DND-41 (cell line): Measurements from ENCODE around the gene PSMD6.

Source experiments
- ATAC-seq: fragments of 200-7000 bp; cut with Tn5 transposase; 3 replicates; pipeline ENCODE4 v1.9.1; 2021; ENCODE audit warnings: low read depth; ENCODE audit not compliant: insufficient read depth
- DNase-seq: peaks from one replicate; pipeline ENCODE4 v3.0.0-alpha.2; 2020
- H2AFZ ChIP-seq: 2 replicates; pipeline ENCODE4 v1.6.0; 2012; ENCODE audit warnings: low read depth, low read length
- H3K27ac ChIP-seq: 2 replicates; pipeline ENCODE4 v1.5.1; 2012; ENCODE audit warnings: low read length, inconsistent platforms
- H3K27me3 ChIP-seq: fragments of 200-600 bp; sonication (generic); 2 replicates; pipeline ENCODE4 v1.6.0; 2012; ENCODE audit warnings: low read length, mild to moderate bottlenecking, inconsistent platforms; ENCODE audit not compliant: insufficient read depth, poor library complexity
- H3K36me3 ChIP-seq: 2 replicates; pipeline ENCODE4 v1.5.1; 2012; ENCODE audit warnings: low read length, inconsistent platforms; ENCODE audit not compliant: insufficient read depth
- H3K4me1 ChIP-seq: 2 replicates; pipeline ENCODE4 v1.5.1; 2012; ENCODE audit warnings: mild to moderate bottlenecking, low read length; ENCODE audit not compliant: insufficient read depth
- H3K4me2 ChIP-seq: 2 replicates; pipeline ENCODE4 v1.6.0; 2012; ENCODE audit warnings: mild to moderate bottlenecking, moderate library complexity, low read length, inconsistent platforms; ENCODE audit not compliant: insufficient read depth
- H3K4me3 ChIP-seq, 2 experiments: fragments of 200-600 bp in 1 of 2; shearing (Covaris generic) in 1 of 2; 2 replicates each; pipeline ENCODE4 v1.5.1; 2012 to 2016; ENCODE audit warnings: inconsistent platforms in 2 of 2, low read length in 2 of 2, mild to moderate bottlenecking in 2 of 2, low read depth in 1 of 2, moderate library complexity in 1 of 2
- H3K79me2 ChIP-seq: 2 replicates; pipeline ENCODE4 v1.6.0; 2012; ENCODE audit warnings: low read length, inconsistent platforms; ENCODE audit not compliant: insufficient read depth
- H3K9ac ChIP-seq: 2 replicates; pipeline ENCODE4 v1.6.0; 2012; ENCODE audit warnings: low read depth, mild to moderate bottlenecking, inconsistent platforms, low read length, moderate library complexity
- H3K9me3 ChIP-seq: 2 replicates; pipeline ENCODE4 v1.5.1; 2012; ENCODE audit warnings: low read length, moderate library complexity, mild to moderate bottlenecking, inconsistent platforms; ENCODE audit not compliant: insufficient read depth, severe bottlenecking
- H4K20me1 ChIP-seq: 2 replicates; pipeline ENCODE4 v1.6.0; 2012; ENCODE audit warnings: low read length; ENCODE audit not compliant: insufficient read depth
- EZH2 ChIP-seq: IDR thresholded peaks from 3 replicates; pipeline ENCODE4 v1.6.1; 2012; ENCODE audit warnings: borderline replicate concordance, low read depth, mild to moderate bottlenecking, moderate library complexity, low read length, inconsistent platforms; ENCODE audit not compliant: severe bottlenecking
- TF ChIP-seq, protein P1 (sequence below): IDR thresholded peaks from 2 replicates; pipeline ENCODE4 v1.5.1; 2012; ENCODE audit warnings: borderline replicate concordance, low read length, moderate library complexity, mild to moderate bottlenecking; ENCODE audit not compliant: poor library complexity, severe bottlenecking; ENCODE audit errors: extremely low read depth

Gene PSMD6

DNA sequence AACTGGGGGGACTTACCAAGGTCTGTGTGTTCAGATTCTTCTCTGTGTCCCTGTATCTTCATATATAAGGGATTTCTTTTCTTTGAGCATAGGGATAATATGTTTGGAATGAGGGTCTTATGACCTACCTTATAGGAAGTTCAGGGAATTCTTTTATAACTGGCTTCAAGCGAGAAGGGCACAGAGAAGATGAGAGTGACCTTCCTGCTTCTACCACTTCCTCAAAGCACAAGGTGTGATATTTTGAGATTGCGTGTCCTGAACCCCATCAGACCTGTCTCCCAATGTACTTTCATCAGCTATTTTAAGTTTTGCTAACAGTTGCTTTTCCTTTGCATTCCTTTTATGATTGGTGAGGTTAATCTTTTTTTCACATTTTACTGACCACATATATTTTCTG lies 3.1 kb upstream of the PSMD6 start:
- H3K4me2 ChIP-seq = no peak overlapping the region
- TF ChIP-seq EZH2 = no peak
- TF ChIP-seq, protein P1, sequence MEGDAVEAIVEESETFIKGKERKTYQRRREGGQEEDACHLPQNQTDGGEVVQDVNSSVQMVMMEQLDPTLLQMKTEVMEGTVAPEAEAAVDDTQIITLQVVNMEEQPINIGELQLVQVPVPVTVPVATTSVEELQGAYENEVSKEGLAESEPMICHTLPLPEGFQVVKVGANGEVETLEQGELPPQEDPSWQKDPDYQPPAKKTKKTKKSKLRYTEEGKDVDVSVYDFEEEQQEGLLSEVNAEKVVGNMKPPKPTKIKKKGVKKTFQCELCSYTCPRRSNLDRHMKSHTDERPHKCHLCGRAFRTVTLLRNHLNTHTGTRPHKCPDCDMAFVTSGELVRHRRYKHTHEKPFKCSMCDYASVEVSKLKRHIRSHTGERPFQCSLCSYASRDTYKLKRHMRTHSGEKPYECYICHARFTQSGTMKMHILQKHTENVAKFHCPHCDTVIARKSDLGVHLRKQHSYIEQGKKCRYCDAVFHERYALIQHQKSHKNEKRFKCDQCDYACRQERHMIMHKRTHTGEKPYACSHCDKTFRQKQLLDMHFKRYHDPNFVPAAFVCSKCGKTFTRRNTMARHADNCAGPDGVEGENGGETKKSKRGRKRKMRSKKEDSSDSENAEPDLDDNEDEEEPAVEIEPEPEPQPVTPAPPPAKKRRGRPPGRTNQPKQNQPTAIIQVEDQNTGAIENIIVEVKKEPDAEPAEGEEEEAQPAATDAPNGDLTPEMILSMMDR = no peak
- no peak overlapping the region for H3K9ac ChIP-seq
- H3K4me3 ChIP-seq = no peak overlapping the region
- H3K4me1 ChIP-seq = peaks cover 31% of the 10 kb centered on the region
- H2AFZ ChIP-seq = no peak overlapping the region
- peaks cover 17% of the 10 kb centered on the region for H3K36me3 ChIP-seq
- no peak overlapping the region for H3K27ac ChIP-seq
- peaks cover 16% of the 10 kb centered on the region for H4K20me1 ChIP-seq
- DNase-seq (no peak), ATAC-seq (no peak)
- H3K9me3 ChIP-seq = no peaks in the 10 kb centered on the region
- H3K79me2 ChIP-seq = peaks cover 25% of the 10 kb centered on the region
- H3K27me3 ChIP-seq = peaks cover 5% of the 10 kb centered on the region

DNA sequence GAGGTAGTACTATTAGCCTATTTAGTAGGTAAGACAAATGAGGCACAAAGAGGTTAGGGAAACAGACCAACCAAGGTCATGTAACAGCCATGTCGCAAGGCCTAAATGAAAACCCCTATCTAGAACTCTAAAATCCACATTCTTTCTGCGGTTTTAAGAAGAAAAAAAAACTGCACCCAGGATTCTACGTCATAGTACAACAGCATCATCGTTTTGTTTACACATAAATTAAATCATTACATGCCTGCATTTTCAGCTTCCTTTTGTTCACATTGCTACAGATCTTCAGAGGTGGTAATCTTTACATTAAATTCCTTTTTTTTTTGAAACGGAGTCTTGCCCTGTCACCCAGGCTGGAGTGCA lies 548 bp upstream of the PSMD6 start:
- Histone ChIP-seq H3K79me2 (peaks cover 44% of the 10 kb centered on the region), H3K4me3 (peak overlapping the region in 1 of 2 experiments; percentile 95; a peak in 2 of 4 replicates), H3K9me3 (no peaks in the 10 kb centered on the region), H3K4me1 (peaks cover 31% of the 10 kb centered on the region), H3K4me2 (peak overlapping the region; percentile 100), H3K27ac (peak overlapping the region; percentile 73), H3K36me3 (peaks cover 41% of the 10 kb centered on the region), H3K9ac (peak overlapping the region; percentile 88), H3K27me3 (peaks cover 5% of the 10 kb centered on the region), H2AFZ (peak overlapping the region; percentile 80), H4K20me1 (peaks cover 22% of the 10 kb centered on the region)
- no peak for ATAC-seq
- DNase-seq = no peak
- TF ChIP-seq EZH2 = no peak
- TF ChIP-seq, protein P1 = no peak

DNA sequence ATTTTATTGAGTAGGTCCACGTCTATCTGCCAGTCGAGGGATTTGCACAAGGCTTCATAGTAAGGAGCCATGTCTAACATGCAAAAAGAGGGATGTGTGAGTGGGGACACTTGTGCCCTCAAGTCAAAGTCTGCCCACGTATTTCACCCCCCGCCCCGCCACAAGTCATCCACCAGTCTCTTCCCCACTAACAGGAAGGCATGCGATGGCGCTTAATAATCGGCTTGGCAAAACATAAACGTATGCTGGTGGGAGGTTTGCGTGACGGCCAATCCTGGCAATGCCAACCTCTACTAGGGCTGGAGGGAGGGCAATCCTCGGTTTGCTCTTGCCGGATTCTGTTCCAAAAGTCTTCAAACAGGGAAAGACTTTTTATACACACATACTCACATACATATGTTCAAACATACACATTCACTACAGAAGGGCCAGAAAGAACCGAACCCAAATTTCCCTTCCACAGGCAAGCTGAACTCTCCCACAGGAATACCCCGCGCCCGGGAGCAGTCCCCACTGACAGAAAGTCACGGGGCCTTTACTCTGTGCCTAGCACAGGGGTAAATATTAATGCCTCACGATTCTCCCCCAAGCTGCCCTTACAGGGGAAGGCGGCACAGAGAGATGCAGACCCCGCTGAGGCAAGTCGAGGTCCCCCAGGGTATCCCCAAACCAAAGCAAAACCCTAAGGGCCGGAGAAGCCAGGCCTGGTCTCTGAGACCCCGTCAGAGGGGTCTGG lies 675 bp downstream of the PSMD6 start:
- peak overlapping the region; percentile 96 for H2AFZ ChIP-seq
- peak overlapping the region; percentile 91 for H3K27ac ChIP-seq
- H3K4me2 ChIP-seq = peak overlapping the region; percentile 100
- peak overlapping the region; percentile 95 to 99 for H3K4me3 ChIP-seq
- H3K9ac ChIP-seq = peak overlapping the region; percentile 88
- H3K9me3 ChIP-seq = no peaks in the 10 kb centered on the region
- H3K4me1 ChIP-seq = peaks cover 31% of the 10 kb centered on the region
- peaks cover 5% of the 10 kb centered on the region for H3K27me3 ChIP-seq
- H3K36me3 ChIP-seq = peaks cover 53% of the 10 kb centered on the region
- ATAC-seq (peak; percentile 8; the same call in 2 of the 3 replicates), DNase-seq (peak; percentile 20)
- H3K79me2 ChIP-seq = peaks cover 49% of the 10 kb centered on the region
- TF ChIP-seq EZH2 = no peak
- TF ChIP-seq, protein P1 = no peak
- H4K20me1 ChIP-seq = peaks cover 27% of the 10 kb centered on the region
